T-helper 1 cell treated with Interleukin-12 subunit alpha and Interleukin-12 subunit beta and Interleukin-4 antibody, amounts not matched to agents 30 μg/mL and 1 μg/mL, for 36 hours (primary cell): Measurements from ENCODE around the gene POPDC2.

Experiments used
- H3K27ac Mint-ChIP-seq: one replicate; pipeline ENCODE4 v1.8.0; 2021; ENCODE audit warnings: mild to moderate bottlenecking, mixed read lengths
- H3K27me3 Mint-ChIP-seq: one replicate; pipeline ENCODE4 v1.8.0; 2021; ENCODE audit warnings: low read depth, mixed read lengths
- H3K36me3 Mint-ChIP-seq: one replicate; pipeline ENCODE4 v1.8.0; 2021; ENCODE audit warnings: low read depth, mixed read lengths
- H3K4me1 Mint-ChIP-seq: one replicate; pipeline ENCODE4 v1.8.0; 2021; ENCODE audit warnings: low read depth, mixed read lengths
- H3K4me3 Mint-ChIP-seq: one replicate; pipeline ENCODE4 v1.8.0; 2021; ENCODE audit warnings: mild to moderate bottlenecking, moderate library complexity, mixed read lengths
- H3K9me3 Mint-ChIP-seq: one replicate; pipeline ENCODE4 v1.8.0; 2021; ENCODE audit warnings: mixed read lengths

The POPDC2 gene

DNA sequence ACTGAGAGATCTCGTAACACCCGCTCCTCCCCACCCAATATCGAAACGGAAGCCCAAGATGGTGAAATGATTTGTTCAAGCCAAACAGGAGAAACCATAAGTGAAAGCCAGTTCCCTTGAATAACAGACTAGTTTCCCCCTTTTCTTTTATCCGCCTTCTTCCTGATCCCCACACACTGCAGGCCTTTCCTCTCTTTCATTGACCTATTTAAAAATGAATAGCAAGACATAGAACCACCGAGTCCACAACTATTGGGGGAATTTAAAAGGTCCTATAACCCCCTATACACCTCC lies 17.2 kb upstream of the POPDC2 start:
- Mint-ChIP-seq H3K27me3 (no peaks in the 10 kb centered on the region), H3K4me3 (peak overlapping the region; percentile 88), H3K4me1 (peaks cover 32% of the 10 kb centered on the region), H3K9me3 (no peaks in the 10 kb centered on the region), H3K27ac (peak overlapping the region; percentile 93), H3K36me3 (peaks cover 16% of the 10 kb centered on the region)

- Mint-ChIP-seq H3K36me3 (peaks cover 22% of the 10 kb centered on the region), H3K4me3 (peak within 1 kb of the TSS; percentile 88), H3K4me1 (peaks cover 35% of the 10 kb centered on the region), H3K27me3 (no peaks in the 10 kb centered on the region), H3K9me3 (no peaks in the 10 kb centered on the region), H3K27ac (peak within 1 kb of the TSS; percentile 93)
These were observed 16.6 kb upstream of the POPDC2 start, which contains the start of gene COX17 for GRCh38 chr3:119676771-119677640. TSS of gene COX17 (minus strand) at chr3:119677406. CDS start at chr3:119677310, 96 bp downstream.

DNA sequence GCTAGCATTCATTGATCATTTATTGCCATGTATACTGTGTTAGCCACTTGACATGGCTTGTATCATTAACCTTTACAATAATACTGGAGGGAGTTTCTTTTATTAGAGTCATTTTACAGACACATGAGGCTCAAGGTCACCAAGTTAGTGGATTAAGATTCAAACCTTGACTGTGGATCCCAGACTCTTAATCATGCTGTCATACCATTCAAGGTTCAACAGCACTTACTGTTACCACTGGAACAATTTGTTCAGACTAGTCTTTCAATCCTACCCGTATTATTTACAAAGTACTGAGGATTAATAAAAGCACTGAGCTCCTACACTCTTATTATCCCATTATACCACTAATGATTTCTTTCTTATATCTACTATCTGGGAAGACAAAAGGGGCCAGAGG lies 15.6 kb upstream of the POPDC2 start:
- peak overlapping the region; percentile 88 for H3K4me3 Mint-ChIP-seq
- H3K27me3 Mint-ChIP-seq, result no peaks in the 10 kb centered on the region
- H3K36me3 Mint-ChIP-seq, result peaks cover 30% of the 10 kb centered on the region
- peak overlapping the region; percentile 93 for H3K27ac Mint-ChIP-seq
- no peaks in the 10 kb centered on the region for H3K9me3 Mint-ChIP-seq
- peaks cover 35% of the 10 kb centered on the region for H3K4me1 Mint-ChIP-seq

DNA sequence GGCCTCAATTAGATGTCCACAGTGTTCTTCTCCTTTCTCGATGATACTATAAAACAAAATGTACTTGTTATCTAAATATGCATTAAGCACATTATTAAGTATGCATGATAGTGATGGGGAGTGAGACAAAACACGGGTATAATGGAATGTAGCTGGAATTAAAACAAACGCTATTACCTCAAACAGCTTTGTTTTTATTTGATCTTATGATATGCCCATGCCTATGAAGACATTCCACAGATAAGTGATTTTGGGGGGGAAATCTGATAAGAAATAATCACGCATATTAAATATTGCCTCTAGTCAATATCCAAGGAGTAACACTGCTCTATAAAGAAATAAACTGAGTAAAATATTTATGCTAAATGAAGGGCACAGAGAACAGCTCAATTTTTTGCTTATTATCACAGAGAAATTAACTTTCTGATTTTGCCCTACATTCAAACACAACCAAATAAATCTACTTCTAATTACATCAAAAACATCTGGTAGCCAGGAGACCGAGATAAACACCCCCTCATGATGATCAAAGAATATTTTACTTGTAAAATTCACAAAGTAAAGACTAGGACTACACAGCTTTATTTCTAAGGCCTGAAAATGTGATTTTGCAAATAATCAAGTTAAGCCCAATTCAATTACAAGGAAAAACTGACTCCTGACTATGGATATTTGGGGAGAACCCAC lies 14.9 kb upstream of the POPDC2 start:
- Mint-ChIP-seq H3K27ac (peak overlapping the region; percentile 41), H3K9me3 (no peaks in the 10 kb centered on the region), H3K36me3 (peaks cover 33% of the 10 kb centered on the region), H3K4me3 (peak overlapping the region; percentile 88), H3K27me3 (no peaks in the 10 kb centered on the region), H3K4me1 (peaks cover 35% of the 10 kb centered on the region)

DNA sequence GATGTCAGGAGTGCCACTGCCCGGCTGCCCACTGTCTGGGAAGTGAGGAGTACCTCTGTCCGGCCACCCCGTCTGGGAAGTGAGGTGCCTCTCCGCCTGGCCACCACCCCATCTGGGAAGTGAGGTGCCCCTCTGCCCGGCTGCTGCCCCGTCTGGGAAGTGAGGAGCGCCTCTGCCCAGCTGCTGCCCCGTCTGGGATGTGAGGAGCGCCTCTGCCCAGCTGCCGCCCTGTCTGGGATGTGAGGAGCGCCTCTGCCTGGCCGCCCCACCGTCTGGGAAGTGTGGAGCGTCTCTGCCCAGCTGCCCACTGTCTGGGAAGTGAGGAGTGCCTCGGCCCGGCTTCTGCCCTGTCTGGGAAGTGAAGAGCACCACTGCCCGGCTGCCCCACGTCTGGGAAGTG lies 13.5 kb upstream of the POPDC2 start:
- Mint-ChIP-seq H3K4me3 (no peak overlapping the region), H3K27ac (no peak overlapping the region), H3K9me3 (no peaks in the 10 kb centered on the region), H3K36me3 (peaks cover 37% of the 10 kb centered on the region), H3K4me1 (peaks cover 35% of the 10 kb centered on the region), H3K27me3 (no peaks in the 10 kb centered on the region)

GRCh38 chr3:119672776-119673175 lies 12.4 kb upstream of the POPDC2 start:
- Mint-ChIP-seq H3K4me1 (peaks cover 32% of the 10 kb centered on the region), H3K27ac (no peak overlapping the region), H3K36me3 (peaks cover 37% of the 10 kb centered on the region), H3K27me3 (no peaks in the 10 kb centered on the region), H3K9me3 (no peaks in the 10 kb centered on the region), H3K4me3 (no peak overlapping the region)

DNA sequence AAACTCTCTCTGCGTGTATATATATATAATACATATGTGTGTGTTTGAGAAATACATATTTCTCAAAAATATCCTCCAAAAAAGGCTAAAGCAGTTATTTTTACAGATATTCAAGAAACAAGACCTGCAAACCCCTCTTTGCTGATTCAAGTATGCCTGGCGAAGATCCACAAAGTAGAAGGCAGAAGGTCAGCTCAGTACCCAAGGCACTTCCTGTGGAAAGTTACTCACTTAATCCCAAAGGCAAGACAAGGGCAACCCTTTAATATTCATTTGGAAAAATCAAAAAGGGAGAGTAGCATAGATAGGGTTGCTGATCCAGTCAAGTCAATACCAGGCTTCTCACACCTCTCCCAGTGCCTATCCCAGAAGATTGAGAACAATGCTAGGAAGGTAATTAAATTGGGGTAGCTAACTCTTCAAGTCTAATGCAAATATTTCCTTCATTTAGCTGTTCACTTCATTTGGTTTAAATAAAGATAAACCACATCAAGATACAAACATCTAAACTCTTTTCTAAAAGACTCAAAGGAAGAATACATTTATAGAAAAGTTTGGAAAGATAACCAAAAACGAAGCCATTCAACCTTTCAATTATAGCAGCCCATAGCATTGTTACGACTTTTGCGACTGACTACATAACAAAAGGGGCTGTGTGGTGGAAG lies 9.6 kb upstream of the POPDC2 start:
- Mint-ChIP-seq H3K9me3 (no peaks in the 10 kb centered on the region), H3K27ac (no peak overlapping the region), H3K4me3 (no peak overlapping the region), H3K36me3 (peaks cover 40% of the 10 kb centered on the region), H3K27me3 (no peaks in the 10 kb centered on the region), H3K4me1 (peaks cover 12% of the 10 kb centered on the region)

- H3K27ac Mint-ChIP-seq, result no peak overlapping the region
- no peaks in the 10 kb centered on the region for H3K27me3 Mint-ChIP-seq
- H3K4me3 Mint-ChIP-seq, result no peak overlapping the region
- H3K36me3 Mint-ChIP-seq, result peaks cover 13% of the 10 kb centered on the region
- H3K9me3 Mint-ChIP-seq, result no peaks in the 10 kb centered on the region
- H3K4me1 Mint-ChIP-seq, result peaks cover 2% of the 10 kb centered on the region
These were observed 5.7 kb upstream of the POPDC2 start for GRCh38 chr3:119665954-119666559.

DNA sequence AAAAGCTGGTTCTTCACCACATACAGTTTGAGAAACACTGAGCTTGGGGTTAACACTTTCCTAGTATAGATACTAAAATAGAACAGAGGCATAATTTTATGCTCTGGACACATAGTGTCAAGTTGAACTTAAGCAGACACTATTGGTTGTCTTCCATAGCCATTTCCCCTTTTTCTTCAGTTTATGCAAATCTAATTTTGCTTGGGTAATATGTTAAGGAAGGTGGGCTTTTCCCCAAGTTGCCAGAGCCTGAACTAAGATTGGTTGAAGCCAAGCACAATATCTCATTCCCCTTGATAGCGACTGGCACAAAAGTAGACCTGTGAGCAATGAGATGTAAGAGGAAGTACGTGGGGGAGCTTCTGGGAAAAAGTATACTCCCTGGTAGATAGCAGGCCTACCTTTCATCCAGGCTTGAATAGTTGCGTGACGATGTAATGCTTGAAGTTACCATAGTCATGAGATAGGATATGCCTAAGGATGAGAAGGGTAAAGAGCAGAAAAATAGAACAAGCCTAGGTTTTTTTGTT lies 4.5 kb upstream of the POPDC2 start:
- Mint-ChIP-seq H3K4me1 (peaks cover 2% of the 10 kb centered on the region), H3K4me3 (no peak overlapping the region), H3K27me3 (no peaks in the 10 kb centered on the region), H3K27ac (no peak overlapping the region), H3K36me3 (peaks cover 8% of the 10 kb centered on the region), H3K9me3 (no peaks in the 10 kb centered on the region)

GRCh38 chr3:119664370-119664769 lies 4.0 kb upstream of the POPDC2 start:
- H3K9me3 Mint-ChIP-seq, result no peaks in the 10 kb centered on the region
- peaks cover 7% of the 10 kb centered on the region for H3K36me3 Mint-ChIP-seq
- H3K4me1 Mint-ChIP-seq, result peaks cover 2% of the 10 kb centered on the region
- H3K4me3 Mint-ChIP-seq, result no peak overlapping the region
- H3K27me3 Mint-ChIP-seq, result no peaks in the 10 kb centered on the region
- no peak overlapping the region for H3K27ac Mint-ChIP-seq

- H3K27ac Mint-ChIP-seq, result no peak overlapping the region
- peaks cover 2% of the 10 kb centered on the region for H3K4me1 Mint-ChIP-seq
- H3K9me3 Mint-ChIP-seq, result no peaks in the 10 kb centered on the region
- H3K4me3 Mint-ChIP-seq, result no peak overlapping the region
- no peaks in the 10 kb centered on the region for H3K27me3 Mint-ChIP-seq
- H3K36me3 Mint-ChIP-seq, result peaks cover 7% of the 10 kb centered on the region
These were observed 3.5 kb upstream of the POPDC2 start for GRCh38 chr3:119663885-119664284.

DNA sequence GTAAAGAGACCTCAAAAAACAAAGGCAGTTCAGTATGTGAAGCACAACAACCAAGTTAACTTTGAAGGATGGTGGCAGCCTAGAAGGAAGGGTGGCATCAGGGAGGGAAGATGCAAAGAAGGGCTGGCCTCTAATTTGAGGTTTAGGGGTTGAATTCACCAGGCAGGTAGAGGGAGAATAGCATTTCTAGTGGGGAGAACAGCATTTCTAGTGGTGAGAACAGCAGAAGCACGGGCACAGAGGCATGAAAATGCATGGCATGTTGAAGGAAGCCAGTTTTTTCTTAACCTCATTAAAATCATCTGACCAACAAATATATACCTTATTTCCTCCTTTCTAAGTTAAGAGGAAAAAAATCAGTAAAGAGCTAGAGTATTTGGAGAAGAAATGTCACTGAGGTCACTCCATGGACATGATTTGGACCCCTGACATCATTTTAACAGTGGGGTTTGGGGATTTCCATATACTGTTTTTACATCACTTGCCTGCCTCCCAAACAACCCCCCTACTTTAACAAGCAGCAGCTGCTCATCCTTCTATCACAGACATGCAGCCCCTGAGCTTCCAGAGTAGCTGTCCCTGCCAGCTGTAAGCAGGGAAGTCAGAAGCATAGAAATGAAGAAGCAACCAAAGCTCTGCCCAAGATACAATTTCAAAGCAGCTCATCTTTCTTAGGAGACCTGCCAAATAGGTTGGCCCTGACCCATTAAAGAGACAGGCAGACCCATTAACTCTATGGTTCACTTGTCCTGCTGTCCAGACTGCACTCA lies 2.4 kb upstream of the POPDC2 start:
- Mint-ChIP-seq H3K27me3 (no peaks in the 10 kb centered on the region), H3K4me1 (peaks cover 5% of the 10 kb centered on the region), H3K27ac (no peak overlapping the region), H3K4me3 (no peak overlapping the region), H3K9me3 (no peaks in the 10 kb centered on the region), H3K36me3 (peaks cover 7% of the 10 kb centered on the region)

DNA sequence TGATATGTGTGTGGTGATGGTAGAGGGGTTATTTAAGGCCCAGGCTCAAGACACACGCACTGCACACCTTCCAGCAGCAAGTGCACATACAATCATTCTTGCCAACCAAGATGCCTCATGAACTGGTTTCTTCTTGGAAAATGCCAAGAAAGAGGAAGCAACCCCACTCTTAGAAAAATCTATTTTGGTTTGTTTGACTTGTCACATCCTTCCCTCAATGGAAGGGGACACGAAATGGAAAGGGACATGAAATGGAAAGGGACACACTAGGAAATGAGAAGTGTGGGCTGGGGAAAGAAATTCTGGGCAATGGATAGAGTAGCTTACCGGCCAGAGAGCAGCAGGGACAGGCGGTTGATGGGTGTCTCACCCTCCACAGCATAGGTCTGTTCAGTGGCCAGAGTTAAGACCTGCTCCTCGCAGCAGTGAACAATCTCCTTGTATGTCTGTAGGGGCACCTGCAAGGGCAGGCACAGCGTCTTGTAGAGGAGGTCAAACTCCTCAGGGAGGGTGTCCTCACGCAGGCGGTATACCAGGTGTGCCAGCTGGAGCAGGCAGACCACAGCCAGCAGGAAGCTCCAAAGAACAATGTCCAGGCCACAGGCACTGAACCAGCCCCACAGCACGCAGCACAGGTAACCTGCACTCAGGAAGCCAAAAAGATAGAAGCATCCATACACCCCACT lies 640 bp downstream of the POPDC2 start:
- H3K36me3 Mint-ChIP-seq, result peaks cover 1% of the 10 kb centered on the region
- no peak overlapping the region for H3K27ac Mint-ChIP-seq
- no peak overlapping the region for H3K4me3 Mint-ChIP-seq
- peaks cover 6% of the 10 kb centered on the region for H3K4me1 Mint-ChIP-seq
- no peaks in the 10 kb centered on the region for H3K27me3 Mint-ChIP-seq
- no peaks in the 10 kb centered on the region for H3K9me3 Mint-ChIP-seq
